CD4-positive, CD25-positive, alpha-beta regulatory T cell (primary cell): ENCODE results near the gene CSE1L. TPM values are rescaled to one million over a fixed set of nuclear protein-coding genes. Genes with fewer than 3 reads are reported as not detected.
"Not testable (repeated sequence)": the region's sequence is repeated elsewhere in the genome, so short reads cannot be mapped to it uniquely, and the experiment has no call there.

Source experiments
- ATAC-seq, 2 donors: fragments of 150-1000 bp; cut with Tn5 transposase; one replicate each; pipeline ENCODE4 v1.10.0; 2021; ENCODE audit warnings: low read depth in 2 of 2, moderate number of reproducible peaks in 2 of 2, moderate library complexity in 1 of 2
- DNase-seq, 3 donors: peaks; one replicate each; pipeline versions ENCODE4 v3.0.0 to v3.0.0-alpha.2; 2012 to 2022; ENCODE audit warnings: mixed read lengths in 1 of 3
- H3K27ac ChIP-seq: one replicate; pipeline ENCODE4 v1.7.0; 2013; ENCODE audit warnings: mild to moderate bottlenecking, low read length; ENCODE audit not compliant: insufficient read depth, poor library complexity, severe bottlenecking
- H3K27me3 ChIP-seq: one replicate; pipeline ENCODE4 v1.7.0; 2013; ENCODE audit warnings: low read length; ENCODE audit not compliant: control insufficient read depth, insufficient read depth
- H3K36me3 ChIP-seq: one replicate; pipeline ENCODE4 v1.7.0; 2013; ENCODE audit warnings: mild to moderate bottlenecking, low read length, moderate library complexity; ENCODE audit not compliant: control insufficient read depth, insufficient read depth
- H3K4me1 ChIP-seq: 2 replicates; pipeline ENCODE4 v1.7.0; 2013; ENCODE audit warnings: mild to moderate bottlenecking, low read length; ENCODE audit not compliant: insufficient read depth, control insufficient read depth, poor library complexity, severe bottlenecking
- H3K4me3 ChIP-seq: one replicate; pipeline ENCODE4 v1.7.0; 2013; ENCODE audit warnings: low read depth, mild to moderate bottlenecking, low read length, moderate library complexity
- H3K9me3 ChIP-seq, 2 experiments: 1 replicate in 1 of 2; 2 replicates in 1 of 2; pipeline ENCODE4 v1.7.0; 2013; ENCODE audit warnings: low read length in 2 of 2, mild to moderate bottlenecking in 1 of 2, moderate library complexity in 1 of 2; ENCODE audit not compliant: control insufficient read depth in 2 of 2
- H3K27ac Mint-ChIP-seq, 3 donors: one replicate each; pipeline ENCODE4 v1.8.0; 2020 to 2022; ENCODE audit warnings: mild to moderate bottlenecking in 3 of 3, mixed read lengths in 3 of 3, moderate library complexity in 2 of 3
- H3K27me3 Mint-ChIP-seq: one replicate; pipeline ENCODE4 v1.8.0; 2022; ENCODE audit warnings: mild to moderate bottlenecking, mixed read lengths
- H3K36me3 Mint-ChIP-seq: one replicate; pipeline ENCODE4 v1.8.0; 2020; ENCODE audit warnings: mixed read lengths
- H3K4me1 Mint-ChIP-seq, 4 donors: one replicate each; pipeline ENCODE4 v1.8.0; 2020 to 2022; ENCODE audit warnings: mixed read lengths in 4 of 4, mild to moderate bottlenecking in 1 of 4
- H3K4me3 Mint-ChIP-seq, 4 donors: one replicate each; pipeline ENCODE4 v1.8.0; 2020 to 2022; ENCODE audit warnings: mild to moderate bottlenecking in 4 of 4, mixed read lengths in 4 of 4, moderate library complexity in 3 of 4
- H3K9me3 Mint-ChIP-seq, 7 donors: one replicate each; pipeline ENCODE4 v1.8.0; 2020 to 2022; ENCODE audit warnings: mixed read lengths in 7 of 7, mild to moderate bottlenecking in 3 of 7, moderate library complexity in 2 of 7
- polyA plus RNA-seq, 4 donors: library from polyadenylated mRNA; unstranded; fragments of 300-500 nt; fragmentation: Illumina TruSeq; gene quantifications; one replicate each; pipeline ENCODE4 v1.2.3, GENCODE V29; 2021
- total RNA-seq: library from RNA; stranded (reverse); gene quantifications from one replicate; pipeline ENCODE4 v1.2.3, GENCODE V29; 2022

The CSE1L gene
- total and polyA plus RNA-seq, 5 donors from 2014 or later, result 23.7 to 33.9 (median 24.7) TPM

DNA sequence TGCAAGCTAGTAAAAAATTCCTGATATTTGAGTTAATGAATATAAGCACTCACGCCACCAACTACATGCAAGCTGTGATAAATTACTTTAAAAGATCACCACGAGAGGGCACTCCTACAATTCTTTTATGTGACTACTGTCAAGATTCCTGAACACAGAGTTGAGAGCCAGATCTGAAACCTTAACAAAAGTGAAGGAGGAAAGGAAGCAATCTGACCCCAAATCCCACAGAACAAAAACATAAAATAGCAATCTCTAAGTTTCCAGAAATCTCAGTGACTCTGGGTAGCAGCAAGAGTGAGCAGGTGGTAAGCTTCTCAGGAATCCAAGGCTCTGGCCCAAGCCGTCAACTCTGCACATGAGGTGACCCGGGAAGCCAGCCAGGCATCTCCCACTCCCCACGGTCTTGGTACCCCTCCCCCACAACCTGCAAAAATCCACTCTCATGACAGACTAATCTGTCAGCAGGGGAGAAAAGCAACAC, 86.9 kb downstream of the CSE1L start:
- H3K36me3 ChIP-seq, result peaks cover 58% of the 10 kb centered on the region
- Mint-ChIP-seq H3K4me3 (no peak overlapping the region), H3K27ac (peak overlapping the region in 2 of 3 donors; percentile 6 to 68), H3K9me3 (no peaks in the 10 kb centered on the region), H3K27me3 (no peaks in the 10 kb centered on the region), H3K4me1 (peaks cover 11 to 29% (median 19%) of the 10 kb centered on the region in 4 donors), H3K36me3 (peaks cover 22% of the 10 kb centered on the region)
- no peaks in the 10 kb centered on the region for H3K4me1 ChIP-seq
- no peak overlapping the region for H3K27ac ChIP-seq
- DNase-seq (peak in 2 of 3 donors; percentile 63 to 76), ATAC-seq (no peak)
- H3K27me3 ChIP-seq, result no peaks in the 10 kb centered on the region
- H3K4me3 ChIP-seq, result no peak overlapping the region
- H3K9me3 ChIP-seq, result no peaks in the 10 kb centered on the region

DNA sequence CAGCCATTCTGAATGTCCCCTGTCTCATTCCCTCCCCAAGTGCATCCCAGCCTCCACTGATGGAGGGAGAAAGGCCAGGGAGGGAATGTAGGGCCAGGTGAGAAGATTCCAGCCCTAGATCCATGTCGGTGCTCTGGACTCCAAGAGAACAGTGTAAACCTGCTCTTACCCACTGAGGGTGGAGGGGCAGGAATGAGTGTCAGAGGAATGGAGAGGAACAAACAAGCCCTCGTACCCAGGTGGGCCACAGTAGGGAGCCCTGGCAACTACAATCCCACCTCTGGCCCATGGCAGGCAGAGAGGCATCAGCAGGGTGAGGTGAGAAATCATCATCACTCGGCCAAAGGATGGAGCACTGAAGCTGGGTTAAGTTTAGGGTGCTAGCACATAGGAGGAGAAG, 87.5 kb downstream of the CSE1L start:
- H3K36me3 Mint-ChIP-seq, result peaks cover 25% of the 10 kb centered on the region
- no peak for ATAC-seq

DNA sequence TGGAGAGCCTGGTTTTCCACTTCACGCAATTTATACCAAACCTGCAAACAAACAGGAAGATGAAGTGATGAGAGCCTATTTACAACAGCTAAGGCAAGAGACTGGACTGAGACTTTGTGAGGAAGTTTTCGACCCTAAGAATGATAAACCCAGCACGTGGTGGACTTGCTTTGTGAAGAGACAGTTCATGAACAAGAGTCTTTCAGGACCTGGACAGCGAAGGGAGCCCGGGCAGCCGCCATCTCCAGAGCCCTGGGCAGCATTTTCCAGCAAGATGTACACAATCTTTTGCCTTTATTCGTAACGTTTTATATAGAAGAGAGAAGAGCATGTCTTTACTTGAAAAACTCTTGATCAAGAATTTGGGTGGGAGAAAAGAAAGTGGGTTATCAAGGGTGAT, 88.7 kb downstream of the CSE1L start:
- H3K27ac ChIP-seq, H3K9me3 ChIP-seq, H3K27ac Mint-ChIP-seq, H3K4me1 ChIP-seq, ATAC-seq, H3K27me3 ChIP-seq, H3K4me3 Mint-ChIP-seq, DNase-seq, H3K4me3 ChIP-seq, H3K9me3 Mint-ChIP-seq, H3K27me3 Mint-ChIP-seq: not testable (repeated sequence)
- Mint-ChIP-seq H3K36me3 (peaks cover 25% of the 10 kb centered on the region), H3K4me1 (peaks cover 15 to 30% (median 18%) of the 10 kb centered on the region in 4 donors)
- H3K36me3 ChIP-seq, result peaks cover 62% of the 10 kb centered on the region

More for the DNA sequence above, 87.5 kb downstream of the CSE1L start:
- H3K27me3 Mint-ChIP-seq, result no peaks in the 10 kb centered on the region
- no peaks in the 10 kb centered on the region for H3K27me3 ChIP-seq
- H3K9me3 ChIP-seq, result no peaks in the 10 kb centered on the region
- H3K27ac ChIP-seq, result no peak overlapping the region
- no peaks in the 10 kb centered on the region for H3K4me1 ChIP-seq
- no peak overlapping the region for H3K4me3 ChIP-seq
- peak overlapping the region; percentile 1 to 68 (median 46) for H3K27ac Mint-ChIP-seq
- H3K4me1 Mint-ChIP-seq, result peaks cover 11 to 28% (median 19%) of the 10 kb centered on the region in 4 donors
- no peak for DNase-seq
- H3K9me3 Mint-ChIP-seq, result no peaks in the 10 kb centered on the region
- peaks cover 58% of the 10 kb centered on the region for H3K36me3 ChIP-seq
- H3K4me3 Mint-ChIP-seq, result no peak overlapping the region

- Histone ChIP-seq H3K36me3 (peaks cover 56% of the 10 kb centered on the region), H3K9me3 (no peaks in the 10 kb centered on the region), H3K27me3 (no peaks in the 10 kb centered on the region), H3K4me3 (no peak overlapping the region), H3K4me1 (no peaks in the 10 kb centered on the region), H3K27ac (no peak overlapping the region)
- Mint-ChIP-seq H3K27me3 (no peaks in the 10 kb centered on the region), H3K27ac (no peak overlapping the region), H3K4me1 (peaks cover 18 to 25% (median 21%) of the 10 kb centered on the region in 4 donors), H3K9me3 (no peaks in the 10 kb centered on the region), H3K36me3 (peaks cover 28% of the 10 kb centered on the region), H3K4me3 (no peak overlapping the region)
- DNase-seq, result no peak
- ATAC-seq, result no peak
Measured at GRCh38 chr20:49136817-49137571, 90.9 kb downstream of the CSE1L start.

GRCh38 chr20:49138431-49138830, 92.3 kb downstream of the CSE1L start:
- no peaks in the 10 kb centered on the region for H3K9me3 Mint-ChIP-seq
- peaks cover 31% of the 10 kb centered on the region for H3K36me3 Mint-ChIP-seq
- Histone ChIP-seq H3K4me3 (no peak overlapping the region), H3K27ac (no peak overlapping the region), H3K9me3 (no peaks in the 10 kb centered on the region), H3K27me3 (no peaks in the 10 kb centered on the region), H3K4me1 (no peaks in the 10 kb centered on the region), H3K36me3 (peaks cover 55% of the 10 kb centered on the region)
- DNase-seq, result no peak
- H3K4me3 Mint-ChIP-seq, result no peak overlapping the region
- peaks cover 15 to 22% (median 18%) of the 10 kb centered on the region in 4 donors for H3K4me1 Mint-ChIP-seq
- ATAC-seq, result no peak
- no peaks in the 10 kb centered on the region for H3K27me3 Mint-ChIP-seq
- H3K27ac Mint-ChIP-seq, result peak overlapping the region in 1 of 3 donors; percentile 29

GRCh38 chr20:49140411-49140810, 94.3 kb downstream of the CSE1L start:
- no peak overlapping the region for H3K4me3 ChIP-seq

DNA sequence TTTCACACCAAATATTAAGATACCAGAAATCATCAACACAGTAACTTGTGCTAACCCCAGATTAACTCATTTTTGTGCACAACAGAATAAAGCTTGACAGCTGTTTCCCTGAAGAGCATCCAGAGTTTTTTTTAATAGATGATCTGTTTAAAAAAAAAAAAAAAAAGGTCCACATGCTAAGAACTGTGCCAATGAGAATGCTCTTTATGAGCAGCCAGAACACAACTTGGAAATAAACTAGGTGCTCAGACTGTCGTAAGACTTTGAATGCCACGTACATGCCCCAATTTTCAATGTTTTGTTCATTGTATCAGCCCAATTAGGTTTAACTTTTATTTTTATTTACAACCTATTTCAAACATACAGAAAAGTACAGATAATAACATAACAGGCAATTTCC, 94.7 kb downstream of the CSE1L start:
- Mint-ChIP-seq H3K27ac (peak overlapping the region in 1 of 3 donors; percentile 59), H3K36me3 (peaks cover 20% of the 10 kb centered on the region)
- no peak for DNase-seq

More at GRCh38 chr20:49140411-49140810, 94.3 kb downstream of the CSE1L start:
- Mint-ChIP-seq H3K9me3 (no peaks in the 10 kb centered on the region), H3K27me3 (no peaks in the 10 kb centered on the region), H3K27ac (peak overlapping the region in 2 of 3 donors; percentile 59 to 66), H3K4me1 (peaks cover 22 to 33% (median 26%) of the 10 kb centered on the region in 4 donors), H3K4me3 (no peak overlapping the region), H3K36me3 (peaks cover 22% of the 10 kb centered on the region)
- DNase-seq, result no peak
- no peaks in the 10 kb centered on the region for H3K9me3 ChIP-seq
- H3K27me3 ChIP-seq, result no peaks in the 10 kb centered on the region
- no peak overlapping the region for H3K27ac ChIP-seq
- no peaks in the 10 kb centered on the region for H3K4me1 ChIP-seq
- ATAC-seq, result no peak
- peaks cover 52% of the 10 kb centered on the region for H3K36me3 ChIP-seq

More for the DNA sequence above, 94.7 kb downstream of the CSE1L start:
- H3K4me1 ChIP-seq, result no peaks in the 10 kb centered on the region
- H3K9me3 ChIP-seq, result no peaks in the 10 kb centered on the region
- Mint-ChIP-seq H3K27me3 (no peaks in the 10 kb centered on the region), H3K4me3 (no peak overlapping the region), H3K9me3 (no peaks in the 10 kb centered on the region), H3K4me1 (peaks cover 22 to 33% (median 26%) of the 10 kb centered on the region in 4 donors)
- H3K36me3 ChIP-seq, result peaks cover 47% of the 10 kb centered on the region
- H3K27ac ChIP-seq, result no peak overlapping the region
- H3K4me3 ChIP-seq, result no peak overlapping the region
- no peaks in the 10 kb centered on the region for H3K27me3 ChIP-seq
- ATAC-seq, result no peak
